ENCODE data around the gene ADAM12. TPM values are rescaled to one million over a fixed set of nuclear protein-coding genes. Genes with fewer than 3 reads are reported as not detected.

The ADAM12 gene
- total RNA-seq, 1 donor from 2014 or later: 100 TPM

- Mint-ChIP-seq H3K9me3 (ENCODE audit: unreplicated experiment) (peaks cover 6% of the 10 kb centered on the region), H3K4me1 (ENCODE audit: low read depth, unreplicated experiment) (peaks cover 12% of the 10 kb centered on the region), H3K27ac (ENCODE audit: unreplicated experiment) (no peak overlapping the region), H3K36me3 (ENCODE audit: low read depth, unreplicated experiment) (peaks cover 34% of the 10 kb centered on the region), H3K27me3 (ENCODE audit: low read depth, unreplicated experiment) (no peaks in the 10 kb centered on the region), H3K4me3 (ENCODE audit: unreplicated experiment) (no peak overlapping the region)
- Histone ChIP-seq H3K9ac (ENCODE audit: low read length) (no peak overlapping the region), H4K20me1 (ENCODE audit: insufficient read depth, low read length) (peaks cover 19% of the 10 kb centered on the region), H3K4me3 (ENCODE audit: insufficient read depth, low read depth, low read length) (no peak overlapping the region), H2AFZ (ENCODE audit: low read depth, low read length) (no peak overlapping the region), H3K9me3 (ENCODE audit: insufficient read depth, low read depth, low read length) (no peaks in the 10 kb centered on the region), H3K27ac (ENCODE audit: low read depth, low read length) (no peak overlapping the region), H3K4me1 (ENCODE audit: insufficient read depth, low read length) (no peaks in the 10 kb centered on the region), H3K27me3 (ENCODE audit: insufficient read depth, low read length) (no peaks in the 10 kb centered on the region), H3K36me3 (ENCODE audit: insufficient read depth, low read length) (peaks cover 3% of the 10 kb centered on the region), H3K4me2 (ENCODE audit: low read length) (no peak overlapping the region), H3K79me2 (ENCODE audit: insufficient read depth, low read length) (peaks cover 27% of the 10 kb centered on the region)
- FAIRE-seq (no peak), DNase-seq (ENCODE audit: low read depth) (no peak)
- TF ChIP-seq EZH2 (IDR thresholded peaks at IDR 0.05; ENCODE audit: insufficient read depth, low read length) (no peak), CTCF (IDR thresholded peaks at IDR 0.05; ENCODE audit: insufficient read depth, low read depth, low read length) (no peak)
These were observed 227.7 kb downstream of the ADAM12 start for GRCh38 chr10:126160571-126160970.

- no peak overlapping the region for H3K4me2 ChIP-seq (ENCODE audit: low read length)
- H3K36me3 ChIP-seq (ENCODE audit: insufficient read depth, low read length): peaks cover 20% of the 10 kb centered on the region
- H3K4me3 ChIP-seq (ENCODE audit: insufficient read depth, low read depth, low read length): no peak overlapping the region
- H3K9ac ChIP-seq (ENCODE audit: low read length): no peak overlapping the region
- no peak overlapping the region for H3K27ac ChIP-seq (ENCODE audit: low read depth, low read length)
- no peaks in the 10 kb centered on the region for H3K9me3 ChIP-seq (ENCODE audit: insufficient read depth, low read depth, low read length)
- Mint-ChIP-seq H3K9me3 (ENCODE audit: unreplicated experiment) (peaks cover 6% of the 10 kb centered on the region), H3K4me3 (ENCODE audit: unreplicated experiment) (no peak overlapping the region), H3K4me1 (ENCODE audit: low read depth, unreplicated experiment) (peaks cover 17% of the 10 kb centered on the region), H3K27me3 (ENCODE audit: low read depth, unreplicated experiment) (no peaks in the 10 kb centered on the region), H3K36me3 (ENCODE audit: low read depth, unreplicated experiment) (peaks cover 36% of the 10 kb centered on the region), H3K27ac (ENCODE audit: unreplicated experiment) (no peak overlapping the region)
- FAIRE-seq (no peak), DNase-seq (ENCODE audit: low read depth) (no peak)
- TF ChIP-seq EZH2 (IDR thresholded peaks at IDR 0.05; ENCODE audit: insufficient read depth, low read length): no peak
- TF ChIP-seq CTCF (IDR thresholded peaks at IDR 0.05; ENCODE audit: insufficient read depth, low read depth, low read length): no peak
- no peaks in the 10 kb centered on the region for H3K27me3 ChIP-seq (ENCODE audit: insufficient read depth, low read length)
- peaks cover 29% of the 10 kb centered on the region for H3K79me2 ChIP-seq (ENCODE audit: insufficient read depth, low read length)
- H2AFZ ChIP-seq (ENCODE audit: low read depth, low read length): no peak overlapping the region
- peaks cover 6% of the 10 kb centered on the region for H3K4me1 ChIP-seq (ENCODE audit: insufficient read depth, low read length)
- peaks cover 19% of the 10 kb centered on the region for H4K20me1 ChIP-seq (ENCODE audit: insufficient read depth, low read length)
These were observed 230.0 kb downstream of the ADAM12 start for GRCh38 chr10:126158133-126158892.

GRCh38 chr10:126157189-126157588 lies 231.1 kb downstream of the ADAM12 start:
- Mint-ChIP-seq H3K27ac (ENCODE audit: unreplicated experiment) (no peak overlapping the region), H3K9me3 (ENCODE audit: unreplicated experiment) (peaks cover 1% of the 10 kb centered on the region), H3K4me1 (ENCODE audit: low read depth, unreplicated experiment) (peaks cover 17% of the 10 kb centered on the region), H3K27me3 (ENCODE audit: low read depth, unreplicated experiment) (no peaks in the 10 kb centered on the region), H3K4me3 (ENCODE audit: unreplicated experiment) (no peak overlapping the region), H3K36me3 (ENCODE audit: low read depth, unreplicated experiment) (peaks cover 25% of the 10 kb centered on the region)
- TF ChIP-seq CTCF (IDR thresholded peaks at IDR 0.05; ENCODE audit: insufficient read depth, low read depth, low read length) (no peak), EZH2 (IDR thresholded peaks at IDR 0.05; ENCODE audit: insufficient read depth, low read length) (no peak)
- Histone ChIP-seq H3K79me2 (ENCODE audit: insufficient read depth, low read length) (peaks cover 25% of the 10 kb centered on the region), H3K36me3 (ENCODE audit: insufficient read depth, low read length) (peaks cover 20% of the 10 kb centered on the region), H3K27ac (ENCODE audit: low read depth, low read length) (no peak overlapping the region), H2AFZ (ENCODE audit: low read depth, low read length) (no peak overlapping the region), H3K4me3 (ENCODE audit: insufficient read depth, low read depth, low read length) (no peak overlapping the region), H3K9ac (ENCODE audit: low read length) (no peak overlapping the region), H4K20me1 (ENCODE audit: insufficient read depth, low read length) (peaks cover 17% of the 10 kb centered on the region), H3K27me3 (ENCODE audit: insufficient read depth, low read length) (no peaks in the 10 kb centered on the region), H3K4me2 (ENCODE audit: low read length) (no peak overlapping the region), H3K4me1 (ENCODE audit: insufficient read depth, low read length) (peaks cover 6% of the 10 kb centered on the region), H3K9me3 (ENCODE audit: insufficient read depth, low read depth, low read length) (no peaks in the 10 kb centered on the region)
- FAIRE-seq: no peak
- DNase-seq (ENCODE audit: low read depth): no peak

Measured in astrocyte (in vitro differentiated cells and primary cell).